ENCODE results near the gene TRIM29.

TRIM29 gene

GRCh38 chr11:120123946-120124345, 14.0 kb downstream of the TRIM29 start:
- ATAC-seq = no peak
- TF ChIP-seq TCF4 (CRISPR knock-in tag; IDR thresholded peaks at IDR 0.05; ENCODE audit: borderline replicate concordance) (no peak), RARB (CRISPR knock-in tag; IDR thresholded peaks at IDR 0.05) (no peak), POU6F1 (CRISPR knock-in tag; IDR thresholded peaks at IDR 0.05; ENCODE audit: borderline replicate concordance, low read depth) (no peak), ZNF8 (CRISPR knock-in tag; IDR thresholded peaks at IDR 0.05) (no peak), ARNTL (CRISPR knock-in tag; IDR thresholded peaks at IDR 0.05; ENCODE audit: borderline replicate concordance, low read depth) (no peak), ZNF70 (CRISPR knock-in tag; IDR thresholded peaks at IDR 0.05) (no peak), ZNF565 (CRISPR knock-in tag; conservative IDR thresholded peaks at IDR 0.05; ENCODE audit: low read depth) (no peak), ISL1 (CRISPR knock-in tag; IDR thresholded peaks at IDR 0.05) (no peak), PATZ1 (CRISPR knock-in tag; IDR thresholded peaks at IDR 0.05; ENCODE audit: borderline replicate concordance) (no peak)

GRCh38 chr11:120122924-120123683, 14.8 kb downstream of the TRIM29 start:
- no peak for ATAC-seq
- TF ChIP-seq GLIS3 (CRISPR knock-in tag; IDR thresholded peaks at IDR 0.05) = no peak
- TF ChIP-seq TOX (CRISPR knock-in tag; IDR thresholded peaks at IDR 0.05; ENCODE audit: borderline replicate concordance) = no peak
- TF ChIP-seq CSDC2 (CRISPR knock-in tag; IDR thresholded peaks at IDR 0.05) = no peak
- TF ChIP-seq ZFP3 (CRISPR knock-in tag; IDR thresholded peaks at IDR 0.05) = no peak
- TF ChIP-seq RARB (CRISPR knock-in tag; IDR thresholded peaks at IDR 0.05) = no peak

- TF ChIP-seq RARB (CRISPR knock-in tag; IDR thresholded peaks at IDR 0.05) (no peak), TSHZ2 (CRISPR knock-in tag; IDR thresholded peaks at IDR 0.05) (no peak), ZFP30 (CRISPR knock-in tag; IDR thresholded peaks at IDR 0.05) (no peak), ESRRG (CRISPR knock-in tag; IDR thresholded peaks at IDR 0.05) (no peak), OSR1 (CRISPR knock-in tag; IDR thresholded peaks at IDR 0.05) (no peak), PPARA (CRISPR knock-in tag; IDR thresholded peaks at IDR 0.05; ENCODE audit: borderline replicate concordance) (no peak), TCF4 (CRISPR knock-in tag; IDR thresholded peaks at IDR 0.05; ENCODE audit: borderline replicate concordance) (no peak), SNAI2 (CRISPR knock-in tag; IDR thresholded peaks at IDR 0.05) (no peak), CSDC2 (CRISPR knock-in tag; IDR thresholded peaks at IDR 0.05) (no peak), CREB5 (CRISPR knock-in tag; IDR thresholded peaks at IDR 0.05; ENCODE audit: low read depth) (no peak), ZNF8 (CRISPR knock-in tag; IDR thresholded peaks at IDR 0.05) (no peak), PATZ1 (CRISPR knock-in tag; IDR thresholded peaks at IDR 0.05; ENCODE audit: borderline replicate concordance) (no peak), TOX (CRISPR knock-in tag; IDR thresholded peaks at IDR 0.05; ENCODE audit: borderline replicate concordance) (no peak), GLIS3 (CRISPR knock-in tag; IDR thresholded peaks at IDR 0.05) (no peak), ZFP3 (CRISPR knock-in tag; IDR thresholded peaks at IDR 0.05) (no peak), BACH2 (CRISPR knock-in tag; IDR thresholded peaks at IDR 0.05; ENCODE audit: borderline replicate concordance) (no peak), ZNF565 (CRISPR knock-in tag; conservative IDR thresholded peaks at IDR 0.05; ENCODE audit: low read depth) (no peak)
- no peak for ATAC-seq
Observed at GRCh38 chr11:120121914-120122473, 15.9 kb downstream of the TRIM29 start.

All from SK-N-SH treated with all-trans-retinoic acid at 6 μM for 48 hours (cell line).